SKM-1 (cell line): ENCODE measurements around the gene ZNF385D.

ENCODE experiments used
- DNase-seq: peaks from one replicate; lab custom pipeline; 2025; ENCODE audit not compliant: unreplicated experiment; lab: John Stamatoyannopoulos, UW

The ZNF385D gene

GRCh38 chr3:21618695-21619094 is 132.3 kb downstream of the ZNF385D start:
- no peak for DNase-seq

GRCh38 chr3:21613372-21614070 is 137.5 kb downstream of the ZNF385D start:
- DNase-seq, result no peak

- DNase-seq, result no peak
Observed at GRCh38 chr3:21601178-21601577, 149.8 kb downstream of the ZNF385D start.

GRCh38 chr3:21599890-21600289 is 151.1 kb downstream of the ZNF385D start:
- no peak for DNase-seq

GRCh38 chr3:21592828-21593227 is 158.2 kb downstream of the ZNF385D start:
- DNase-seq, result no peak

- no peak for DNase-seq
Observed at GRCh38 chr3:21587894-21588293, 163.1 kb downstream of the ZNF385D start.

GRCh38 chr3:21585216-21585740 is 165.7 kb downstream of the ZNF385D start:
- no peak for DNase-seq

- no peak for DNase-seq
Observed at GRCh38 chr3:21573291-21573690, 177.7 kb downstream of the ZNF385D start.

- DNase-seq, result no peak
Observed at GRCh38 chr3:21564531-21564930, 186.5 kb downstream of the ZNF385D start.

GRCh38 chr3:21562243-21562642 is 188.8 kb downstream of the ZNF385D start:
- DNase-seq, result no peak

GRCh38 chr3:21561472-21561871 is 189.5 kb downstream of the ZNF385D start:
- no peak for DNase-seq

GRCh38 chr3:21551019-21551418 is 200.0 kb downstream of the ZNF385D start:
- DNase-seq, result peak; percentile 17

- DNase-seq, result no peak
Observed at GRCh38 chr3:21544076-21544462, 206.9 kb downstream of the ZNF385D start.

- DNase-seq, result no peak
Observed at GRCh38 chr3:21543380-21544075, 207.5 kb downstream of the ZNF385D start.

- DNase-seq, result no peak
Observed at GRCh38 chr3:21542656-21543379, 208.2 kb downstream of the ZNF385D start.

GRCh38 chr3:21540265-21540664 is 210.7 kb downstream of the ZNF385D start:
- no peak for DNase-seq

GRCh38 chr3:21534462-21534861 is 216.5 kb downstream of the ZNF385D start:
- DNase-seq, result no peak

GRCh38 chr3:21533002-21533401 is 218.0 kb downstream of the ZNF385D start:
- peak; percentile 41 for DNase-seq

GRCh38 chr3:21531909-21532308 is 219.1 kb downstream of the ZNF385D start:
- DNase-seq, result no peak

GRCh38 chr3:21528291-21528995 is 222.6 kb downstream of the ZNF385D start:
- no peak for DNase-seq

GRCh38 chr3:21526461-21526860 is 224.5 kb downstream of the ZNF385D start:
- DNase-seq, result no peak
